HG03060 (cell line): ENCODE results near the gene CCNG1.
"Not testable (repeated sequence)": the region's sequence is repeated elsewhere in the genome, so short reads cannot be mapped to it uniquely, and the experiment has no call there.

ENCODE experiments used
- ATAC-seq: cut with Tn5 transposase; IDR thresholded peaks from one replicate; pipeline ENCODE4 v1.9.1; 2021; ENCODE audit warnings: low read depth, moderate number of reproducible peaks; ENCODE audit not compliant: unreplicated experiment

Gene CCNG1

GRCh38 chr5:163437309-163438182 lies at the start of gene CCNG1:
TSS of gene CCNG1 (plus strand) at chr5:163437595. CDS start at chr5:163439257, 1,662 bp downstream.
- ATAC-seq = peak; percentile 93

DNA sequence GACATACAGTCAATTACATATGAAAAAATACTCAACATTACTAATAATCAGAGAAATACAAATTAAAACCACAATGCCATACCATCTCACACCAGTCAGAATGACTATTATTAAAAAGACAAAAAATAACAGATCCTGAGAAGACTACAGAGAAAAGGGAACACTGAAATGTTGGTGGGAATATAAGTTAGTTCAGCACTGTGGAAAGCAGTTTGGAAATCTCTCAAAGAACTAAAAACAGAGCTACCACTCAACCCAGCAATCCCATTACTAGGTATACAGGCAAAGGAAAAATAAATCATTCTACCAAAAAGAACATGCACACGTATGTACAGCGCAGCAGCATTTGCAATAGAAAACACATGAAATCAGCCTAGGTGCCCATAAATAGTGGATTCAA lies 41.6 kb upstream of the CCNG1 start:
- ATAC-seq = no peak

- ATAC-seq = not testable (repeated sequence)
These were observed 40.5 kb upstream of the CCNG1 start for GRCh38 chr5:163396818-163397340.

- ATAC-seq = no peak
These were observed 40.0 kb upstream of the CCNG1 start for GRCh38 chr5:163397354-163397753.

DNA sequence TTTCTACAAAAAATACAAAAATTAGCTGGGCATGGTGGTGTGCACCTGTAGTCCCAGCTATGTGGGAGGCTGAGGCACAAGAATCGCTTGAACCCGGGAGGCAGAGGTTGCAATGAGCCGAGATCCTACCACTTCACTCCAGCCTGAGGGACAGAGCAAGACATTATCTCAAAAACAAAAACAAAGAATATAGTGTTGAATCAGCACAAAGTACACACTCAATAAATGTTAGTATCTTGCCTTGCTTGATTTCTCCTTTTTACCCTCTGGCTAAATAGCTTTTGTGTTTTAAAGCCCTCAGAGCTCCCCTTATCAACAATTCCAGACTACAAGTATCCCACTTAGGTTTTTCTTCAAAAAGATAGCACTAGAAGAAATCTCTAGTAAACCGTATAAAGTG lies 37.5 kb upstream of the CCNG1 start:
- ATAC-seq = no peak

GRCh38 chr5:163401271-163401670 lies 36.1 kb upstream of the CCNG1 start:
- no peak for ATAC-seq

- no peak for ATAC-seq
These were observed 35.4 kb upstream of the CCNG1 start for GRCh38 chr5:163402007-163402406.

DNA sequence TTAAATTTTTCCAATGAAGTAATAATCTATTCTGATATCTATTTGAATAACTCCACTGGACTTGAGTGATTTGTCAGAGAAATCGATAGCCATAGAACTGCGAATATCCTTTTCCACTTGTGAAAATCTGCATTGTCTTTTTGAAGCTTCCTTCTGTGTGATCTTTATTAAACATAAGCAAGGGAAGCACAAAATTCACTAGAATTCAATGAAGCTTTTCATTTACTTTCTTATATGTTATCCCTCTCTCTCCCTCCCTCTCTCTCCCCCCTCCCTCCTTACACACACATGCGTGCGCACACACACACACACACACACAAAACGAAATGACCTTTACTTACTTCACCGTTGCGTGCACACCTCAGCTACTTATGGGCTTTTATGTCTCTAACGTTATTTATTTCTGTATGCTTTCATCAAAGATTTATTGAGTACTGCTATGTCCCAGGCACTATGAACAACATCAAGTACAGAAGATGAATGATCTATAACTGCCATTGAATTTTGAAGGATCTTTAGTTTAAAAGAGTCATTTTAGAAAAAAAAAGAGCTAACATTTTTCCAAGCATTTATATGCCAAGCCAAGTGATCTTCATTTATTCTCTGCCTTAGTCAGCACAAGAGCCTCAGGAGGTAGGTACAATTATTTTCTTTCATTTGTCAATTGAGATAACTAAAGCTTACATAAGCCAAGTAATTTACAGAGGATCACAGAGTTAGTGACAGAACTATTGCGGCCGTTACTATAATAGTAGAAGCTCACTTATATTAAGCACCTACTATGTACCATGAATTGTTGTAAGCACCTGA lies 32.8 kb upstream of the CCNG1 start:
- ATAC-seq = no peak

- ATAC-seq = peak; percentile 90
These were observed 30.2 kb upstream of the CCNG1 start for GRCh38 chr5:163407034-163407655.

- peak; percentile 48 for ATAC-seq
These were observed 29.0 kb upstream of the CCNG1 start for GRCh38 chr5:163408311-163408923.

GRCh38 chr5:163409384-163409783 lies 28.0 kb upstream of the CCNG1 start:
- no peak for ATAC-seq

- no peak for ATAC-seq
These were observed 26.9 kb upstream of the CCNG1 start for GRCh38 chr5:163410505-163410904.

GRCh38 chr5:163415673-163416072 lies 21.7 kb upstream of the CCNG1 start:
- not testable (repeated sequence) for ATAC-seq

GRCh38 chr5:163424836-163425235 lies 12.6 kb upstream of the CCNG1 start:
- no peak for ATAC-seq

DNA sequence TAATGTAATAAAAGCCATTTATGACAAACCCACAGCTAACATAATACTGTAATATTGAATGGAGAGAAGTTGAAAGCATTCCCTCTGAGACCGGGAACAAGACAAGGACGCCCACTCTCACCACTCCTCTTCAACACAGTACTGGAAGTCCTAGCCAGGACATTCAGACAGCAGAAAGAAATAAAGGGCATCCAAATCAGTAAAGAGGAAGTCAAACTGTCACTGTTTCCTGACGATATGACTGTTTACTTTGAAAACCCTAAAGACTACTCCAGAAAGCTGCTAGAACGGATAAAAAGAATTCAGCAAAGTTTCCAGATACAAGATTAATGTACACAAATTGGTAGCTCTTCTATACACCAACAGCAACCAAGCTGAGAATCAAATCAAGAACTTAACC lies 11.3 kb upstream of the CCNG1 start:
- ATAC-seq = not testable (repeated sequence)

- no peak for ATAC-seq
These were observed 4.9 kb upstream of the CCNG1 start for GRCh38 chr5:163432544-163432943.

DNA sequence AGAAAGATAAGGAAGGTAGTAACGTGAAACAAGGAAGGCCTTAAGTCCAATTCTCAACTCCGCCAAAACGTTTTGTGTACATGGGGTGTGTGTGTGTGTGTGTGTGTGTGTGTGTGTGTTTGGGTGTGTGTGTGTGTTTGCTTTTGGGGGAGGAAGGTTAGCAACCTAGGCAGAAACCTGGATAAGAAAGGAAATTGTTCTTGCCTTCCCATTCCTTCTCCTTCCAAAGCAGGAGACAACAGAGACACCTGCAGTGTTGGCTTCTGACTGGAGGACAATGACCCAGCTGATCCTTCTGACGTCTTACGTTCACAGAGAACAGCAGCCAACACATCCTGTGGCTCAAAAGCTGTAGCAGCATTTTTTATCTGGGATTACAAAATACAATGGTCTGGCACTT lies 4.1 kb upstream of the CCNG1 start:
- no peak for ATAC-seq

DNA sequence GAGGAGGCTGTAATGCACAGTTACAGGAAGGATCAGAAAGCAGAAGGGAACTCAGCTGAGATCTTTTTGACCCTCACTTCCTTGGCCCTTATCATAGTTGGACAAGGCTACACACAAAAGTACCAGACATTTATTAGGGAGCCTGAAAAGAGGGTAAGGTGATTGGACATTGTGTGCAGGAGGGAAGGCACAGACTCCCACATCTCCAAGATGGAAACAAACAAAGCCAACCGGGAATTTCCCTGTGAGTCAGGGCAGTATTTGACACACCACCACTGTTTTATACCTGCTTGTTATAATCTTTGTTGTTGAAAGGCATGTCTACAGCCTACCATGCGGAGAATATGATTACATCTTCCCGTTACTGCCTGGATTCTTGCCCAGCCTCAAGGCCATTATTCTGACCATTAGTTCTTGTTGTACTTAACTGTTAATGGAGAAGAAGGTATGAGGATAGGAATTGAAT lies 3.0 kb upstream of the CCNG1 start:
- no peak for ATAC-seq

DNA sequence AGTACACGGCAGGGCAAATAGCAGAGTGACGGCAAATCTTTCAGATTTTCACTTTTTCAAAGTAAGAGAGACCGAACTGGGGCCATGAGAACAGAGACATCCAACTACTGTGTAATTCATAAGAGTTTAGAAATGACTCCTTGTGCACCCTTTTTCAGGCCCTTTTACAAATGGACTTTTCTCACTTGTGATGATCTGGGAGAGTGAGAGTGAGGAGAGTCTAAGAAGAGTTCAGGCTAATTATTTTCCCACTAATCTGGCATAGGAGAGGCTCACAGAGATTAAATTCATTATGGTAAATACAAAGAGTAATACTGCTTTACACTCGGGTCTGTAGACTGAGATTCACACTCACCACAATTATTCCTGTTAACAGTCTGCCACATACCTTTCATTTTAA lies 880 bp upstream of the CCNG1 start:
- no peak for ATAC-seq

DNA sequence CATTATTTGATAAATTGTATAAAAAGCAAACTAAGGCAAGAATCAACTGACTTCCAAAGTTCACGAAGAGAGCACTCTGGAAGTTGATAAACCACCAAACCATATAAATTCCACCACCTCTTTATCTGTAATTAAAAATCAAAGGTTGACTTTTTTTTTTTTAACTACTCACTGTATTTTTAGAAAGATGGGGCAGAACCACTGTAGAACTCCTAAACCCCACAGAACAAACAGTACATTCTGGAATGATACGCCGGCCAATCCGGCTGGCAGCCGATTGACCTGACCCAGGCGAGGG lies 435 bp upstream of the CCNG1 start:
- no peak for ATAC-seq

DNA sequence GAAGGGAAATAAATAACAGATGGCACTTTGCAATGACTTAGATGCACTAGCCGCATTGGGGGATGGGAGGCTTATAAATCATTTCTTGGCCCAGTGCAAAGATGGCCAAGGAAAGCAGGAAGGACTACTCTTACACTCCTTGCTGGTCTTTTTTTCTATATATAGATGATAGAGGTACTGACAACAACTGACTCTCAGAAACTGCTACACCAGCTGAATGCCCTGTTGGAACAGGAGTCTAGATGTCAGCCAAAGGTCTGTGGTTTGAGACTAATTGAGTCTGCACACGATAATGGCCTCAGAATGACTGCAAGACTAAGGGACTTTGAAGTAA lies 1.7 kb downstream of the CCNG1 start:
- no peak for ATAC-seq
